ENCODE results near the gene SCARB1. TPM values are rescaled to one million over a fixed set of nuclear protein-coding genes. Genes with fewer than 3 reads are reported as not detected.

Gene SCARB1
- total RNA-seq, 4 donors from 2014 or later: 24.2 to 79.4 (median 59.4) TPM

- TF ChIP-seq, protein P1, sequence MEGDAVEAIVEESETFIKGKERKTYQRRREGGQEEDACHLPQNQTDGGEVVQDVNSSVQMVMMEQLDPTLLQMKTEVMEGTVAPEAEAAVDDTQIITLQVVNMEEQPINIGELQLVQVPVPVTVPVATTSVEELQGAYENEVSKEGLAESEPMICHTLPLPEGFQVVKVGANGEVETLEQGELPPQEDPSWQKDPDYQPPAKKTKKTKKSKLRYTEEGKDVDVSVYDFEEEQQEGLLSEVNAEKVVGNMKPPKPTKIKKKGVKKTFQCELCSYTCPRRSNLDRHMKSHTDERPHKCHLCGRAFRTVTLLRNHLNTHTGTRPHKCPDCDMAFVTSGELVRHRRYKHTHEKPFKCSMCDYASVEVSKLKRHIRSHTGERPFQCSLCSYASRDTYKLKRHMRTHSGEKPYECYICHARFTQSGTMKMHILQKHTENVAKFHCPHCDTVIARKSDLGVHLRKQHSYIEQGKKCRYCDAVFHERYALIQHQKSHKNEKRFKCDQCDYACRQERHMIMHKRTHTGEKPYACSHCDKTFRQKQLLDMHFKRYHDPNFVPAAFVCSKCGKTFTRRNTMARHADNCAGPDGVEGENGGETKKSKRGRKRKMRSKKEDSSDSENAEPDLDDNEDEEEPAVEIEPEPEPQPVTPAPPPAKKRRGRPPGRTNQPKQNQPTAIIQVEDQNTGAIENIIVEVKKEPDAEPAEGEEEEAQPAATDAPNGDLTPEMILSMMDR (IDR thresholded peaks at IDR 0.05): no peak
- ATAC-seq (ENCODE audit: low FRiP score) (peak; percentile 45), DNase-seq (ENCODE audit: low spot score) (no peak)
Measured at GRCh38 chr12:124847113-124848074, 16.3 kb downstream of the SCARB1 start.

GRCh38 chr12:124844411-124845397 lies 19.0 kb downstream of the SCARB1 start:
- DNase-seq (ENCODE audit: low spot score) (no peak), ATAC-seq (ENCODE audit: low FRiP score) (no peak)
- TF ChIP-seq, protein P1 (IDR thresholded peaks at IDR 0.05): no peak

- no peak for ATAC-seq (ENCODE audit: low FRiP score)
- no peak for DNase-seq (ENCODE audit: low spot score)
- TF ChIP-seq, protein P1 (IDR thresholded peaks at IDR 0.05): no peak
Measured at GRCh38 chr12:124842800-124843510, 20.7 kb downstream of the SCARB1 start.

- ATAC-seq (ENCODE audit: low FRiP score) (no peak), DNase-seq (ENCODE audit: low spot score) (no peak)
- TF ChIP-seq, protein P1 (IDR thresholded peaks at IDR 0.05): no peak
Measured at GRCh38 chr12:124842073-124842749, 21.5 kb downstream of the SCARB1 start.

GRCh38 chr12:124841558-124841945 lies 22.1 kb downstream of the SCARB1 start:
- no peak for ATAC-seq (ENCODE audit: low FRiP score)
- TF ChIP-seq, protein P1 (IDR thresholded peaks at IDR 0.05): no peak
- DNase-seq (ENCODE audit: low spot score): no peak
